Embryonic facial prominence (tissue), 1 donor: ENCODE data around the gene TF.
"Not testable (repeated sequence)": the region's sequence is repeated elsewhere in the genome, so short reads cannot be mapped to it uniquely, and the experiment has no call there.

Experiments
- DNase-seq: peaks from one replicate; pipeline ENCODE4 v3.0.0-alpha.2; 2016; ENCODE audit errors: extremely low spot score

The TF gene

GRCh38 chr3:133763797-133764683 is 17.8 kb downstream of the TF start:
- no peak for DNase-seq

- no peak for DNase-seq
Measured at GRCh38 chr3:133765256-133765655, 19.1 kb downstream of the TF start.

GRCh38 chr3:133767607-133768006 is 21.4 kb downstream of the TF start:
- DNase-seq: no peak

- no peak for DNase-seq
Measured at GRCh38 chr3:133769536-133769935, 23.3 kb downstream of the TF start.

GRCh38 chr3:133773732-133774131 is 27.5 kb downstream of the TF start:
- DNase-seq: no peak

GRCh38 chr3:133775309-133775708 is 29.1 kb downstream of the TF start:
- DNase-seq: no peak

GRCh38 chr3:133775835-133776234 is 29.6 kb downstream of the TF start:
- no peak for DNase-seq

- no peak for DNase-seq
Measured at GRCh38 chr3:133776794-133777438, 30.7 kb downstream of the TF start.

GRCh38 chr3:133777807-133778568 is 31.8 kb downstream of the TF start:
- DNase-seq: no peak

GRCh38 chr3:133779626-133780203 is 33.5 kb downstream of the TF start:
- no peak for DNase-seq

GRCh38 chr3:133780756-133781155 is 34.6 kb downstream of the TF start:
- not testable (repeated sequence) for DNase-seq

GRCh38 chr3:133781570-133781969 is 35.4 kb downstream of the TF start:
- no peak for DNase-seq

- DNase-seq: no peak
Measured at GRCh38 chr3:133782454-133782853, 36.3 kb downstream of the TF start.

GRCh38 chr3:133783762-133784161 is 37.6 kb downstream of the TF start:
- DNase-seq: no peak

- DNase-seq: no peak
Measured at GRCh38 chr3:133788024-133788423, 41.8 kb downstream of the TF start.

GRCh38 chr3:133792171-133792763 is 46.1 kb downstream of the TF start:
- DNase-seq: no peak

- DNase-seq: no peak
Measured at GRCh38 chr3:133797396-133798105, 51.4 kb downstream of the TF start.

- DNase-seq: no peak
Measured at GRCh38 chr3:133799794-133800585, 53.8 kb downstream of the TF start.

- no peak for DNase-seq
Measured at GRCh38 chr3:133803469-133803868, 57.3 kb downstream of the TF start.

- DNase-seq: no peak
Measured at GRCh38 chr3:133804896-133805295, 58.7 kb downstream of the TF start.
